ENCODE data around the gene ST7L.

Gene ST7L

DNA sequence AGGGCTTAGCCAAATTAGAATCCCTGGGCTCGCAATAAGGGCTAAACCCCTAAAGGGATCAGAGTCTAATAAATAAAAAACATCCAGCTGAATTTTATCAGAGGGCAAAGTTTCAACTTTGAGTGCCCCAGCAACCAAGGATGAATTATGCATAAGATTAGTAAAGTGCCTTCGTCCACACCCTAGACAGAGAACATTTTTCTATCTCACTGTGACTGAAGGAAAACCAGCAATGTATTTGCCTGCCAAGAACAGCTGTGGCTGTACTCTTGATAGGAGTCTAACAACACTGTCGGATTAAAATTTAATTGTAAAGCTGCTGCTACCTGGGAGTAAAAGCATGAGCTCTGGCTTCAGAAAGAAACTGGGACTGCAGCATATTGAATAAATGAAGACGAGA, 86.9 kb downstream of the ST7L start:
- no peak overlapping the region for H3K4me3 ChIP-seq (ENCODE audit: low read length)
- peaks cover 9% of the 10 kb centered on the region for H3K36me3 ChIP-seq (ENCODE audit: insufficient read depth, low read length)
- no peaks in the 10 kb centered on the region for H3K9me3 ChIP-seq (ENCODE audit: low read length)
- no peak overlapping the region for H2AFZ ChIP-seq (ENCODE audit: low read depth, low read length)
- H3K27me3 ChIP-seq (ENCODE audit: insufficient read depth, low read length) = no peaks in the 10 kb centered on the region
- peaks cover 13% of the 10 kb centered on the region for H3K4me1 ChIP-seq (ENCODE audit: insufficient read depth, low read length)

DNA sequence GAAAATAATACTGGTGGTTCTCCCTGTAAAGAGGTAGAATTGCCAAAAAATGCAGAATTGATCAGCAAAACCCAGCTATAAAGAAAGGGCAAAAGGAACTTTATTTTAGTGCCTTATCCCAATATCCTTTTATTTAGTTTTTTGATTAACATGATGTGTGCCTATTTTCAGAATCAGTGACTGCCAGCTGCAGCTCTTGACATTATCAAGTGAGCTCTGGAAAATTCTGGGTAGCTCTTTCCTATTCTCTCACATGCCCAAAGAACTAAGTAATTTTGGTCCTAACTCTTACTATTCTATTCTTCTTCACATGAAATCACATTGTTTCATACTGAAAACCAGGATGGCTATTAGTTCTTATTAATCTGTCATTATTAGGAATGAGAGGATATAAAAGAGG, 88.1 kb downstream of the ST7L start:
- no peak overlapping the region for H3K4me3 ChIP-seq (ENCODE audit: low read length)
- H3K4me1 ChIP-seq (ENCODE audit: insufficient read depth, low read length) = peaks cover 16% of the 10 kb centered on the region
- H3K27me3 ChIP-seq (ENCODE audit: insufficient read depth, low read length) = no peaks in the 10 kb centered on the region
- peaks cover 13% of the 10 kb centered on the region for H3K36me3 ChIP-seq (ENCODE audit: insufficient read depth, low read length)
- H3K9me3 ChIP-seq (ENCODE audit: low read length) = no peaks in the 10 kb centered on the region
- no peak overlapping the region for H2AFZ ChIP-seq (ENCODE audit: low read depth, low read length)

DNA sequence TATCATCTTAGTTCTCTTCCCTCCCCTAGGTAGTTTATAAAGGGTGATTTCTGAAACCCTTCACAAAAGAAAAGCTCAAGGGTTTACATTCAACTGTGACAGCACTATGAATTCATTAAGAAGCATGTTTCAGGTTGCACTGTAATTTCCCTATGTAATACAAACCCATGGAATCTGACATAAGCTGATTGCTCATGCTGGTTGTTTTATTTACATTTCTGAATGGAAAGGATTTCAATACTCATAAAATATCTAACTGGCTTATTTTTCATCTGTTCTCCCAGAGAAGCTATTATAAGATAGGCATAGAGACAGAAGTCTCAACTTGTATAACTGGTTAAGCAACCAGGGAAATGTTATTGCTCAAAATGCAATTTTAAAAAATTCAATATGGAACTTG, 89.6 kb downstream of the ST7L start:
- no peak overlapping the region for H2AFZ ChIP-seq (ENCODE audit: low read depth, low read length)
- peaks cover 9% of the 10 kb centered on the region for H3K36me3 ChIP-seq (ENCODE audit: insufficient read depth, low read length)

DNA sequence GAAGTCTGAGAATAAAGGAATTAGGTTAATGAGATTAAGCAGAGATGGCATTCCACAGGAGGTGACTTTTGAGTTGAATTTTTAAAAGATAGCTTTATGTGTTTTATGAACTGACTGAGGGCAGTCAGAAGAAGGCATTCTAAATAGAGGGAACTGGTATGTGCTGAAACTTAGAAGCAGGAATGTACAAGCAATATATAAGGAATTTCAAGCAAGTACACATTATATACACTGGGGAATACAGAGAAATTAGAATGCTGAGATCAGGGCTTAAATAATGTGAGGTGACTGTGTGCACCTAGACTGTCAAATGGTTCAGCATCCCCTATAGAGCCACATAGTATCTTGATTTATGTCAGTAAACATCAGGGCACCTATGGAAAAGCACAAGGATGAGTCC, 90.9 kb downstream of the ST7L start:
- peaks cover 28% of the 10 kb centered on the region for H3K4me1 ChIP-seq (ENCODE audit: insufficient read depth, low read length)
- H3K27me3 ChIP-seq (ENCODE audit: insufficient read depth, low read length) = no peaks in the 10 kb centered on the region
- H3K4me3 ChIP-seq (ENCODE audit: low read length) = no peak overlapping the region
- H2AFZ ChIP-seq (ENCODE audit: low read depth, low read length) = no peak overlapping the region
- no peaks in the 10 kb centered on the region for H3K9me3 ChIP-seq (ENCODE audit: low read length)
- peaks cover 9% of the 10 kb centered on the region for H3K36me3 ChIP-seq (ENCODE audit: insufficient read depth, low read length)

More for the DNA sequence above, 89.6 kb downstream of the ST7L start:
- Histone ChIP-seq H3K4me1 (ENCODE audit: insufficient read depth, low read length) (peaks cover 24% of the 10 kb centered on the region), H3K4me3 (ENCODE audit: low read length) (no peak overlapping the region), H3K9me3 (ENCODE audit: low read length) (no peaks in the 10 kb centered on the region), H3K27me3 (ENCODE audit: insufficient read depth, low read length) (no peaks in the 10 kb centered on the region)

DNA sequence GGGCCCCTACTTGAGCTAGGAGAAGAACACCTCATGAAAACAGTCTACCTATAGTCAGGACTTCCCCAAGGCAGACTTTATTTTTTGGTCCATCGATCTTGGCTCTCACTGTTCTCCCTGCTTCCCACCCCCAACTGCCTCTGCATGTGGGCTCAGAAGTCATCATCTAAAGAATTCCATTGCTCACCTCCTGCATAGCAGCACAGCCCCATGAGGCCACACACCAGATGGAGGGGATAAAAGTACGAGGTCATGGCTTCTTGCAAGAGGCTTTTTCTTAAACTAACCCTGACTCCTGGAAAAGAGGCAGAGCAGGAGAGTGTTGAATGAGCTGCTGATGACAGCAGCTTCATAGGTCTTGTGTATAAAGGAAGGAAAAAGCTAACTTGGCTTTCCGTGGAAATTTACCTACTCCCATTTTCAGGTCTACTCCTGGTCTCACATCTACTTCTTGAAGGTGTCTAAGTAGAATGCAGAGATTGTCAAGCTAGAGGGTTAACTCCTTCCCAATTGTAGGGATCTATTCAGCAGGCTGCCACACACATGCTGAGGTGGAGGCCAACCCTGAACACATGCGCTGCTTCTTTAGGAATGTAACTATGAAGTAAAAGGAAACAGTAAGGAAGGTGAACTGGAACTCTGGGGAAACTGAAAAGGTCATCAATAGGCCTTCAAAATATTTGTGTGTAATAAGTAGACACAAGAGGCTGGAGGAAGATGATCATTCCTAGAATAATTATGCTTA, 91.5 kb downstream of the ST7L start:
- no peaks in the 10 kb centered on the region for H3K9me3 ChIP-seq (ENCODE audit: low read length)
- no peaks in the 10 kb centered on the region for H3K27me3 ChIP-seq (ENCODE audit: insufficient read depth, low read length)
- H3K4me1 ChIP-seq (ENCODE audit: insufficient read depth, low read length) = peaks cover 32% of the 10 kb centered on the region
- no peak overlapping the region for H2AFZ ChIP-seq (ENCODE audit: low read depth, low read length)
- no peak overlapping the region for H3K4me3 ChIP-seq (ENCODE audit: low read length)
- H3K36me3 ChIP-seq (ENCODE audit: insufficient read depth, low read length) = peaks cover 9% of the 10 kb centered on the region

DNA sequence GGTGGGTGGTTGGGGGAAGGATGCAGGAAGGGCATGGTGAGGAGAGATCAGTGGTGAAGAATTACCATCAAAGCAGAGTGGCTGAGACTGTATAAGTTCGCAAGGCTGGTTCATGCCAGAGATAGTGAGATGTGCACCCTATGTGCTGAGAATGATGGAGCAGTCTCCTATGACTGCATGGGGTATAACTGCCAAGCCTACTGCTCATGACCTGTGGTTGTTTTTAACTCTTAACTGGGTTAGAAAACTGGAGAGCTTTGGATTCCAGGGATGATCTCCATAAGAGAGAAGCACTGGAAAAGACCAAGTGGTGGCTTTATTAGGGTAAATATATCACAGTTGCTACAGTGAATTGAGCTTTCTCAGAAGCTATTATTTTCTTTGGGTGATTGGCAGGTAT, 94.0 kb downstream of the ST7L start:
- H2AFZ ChIP-seq (ENCODE audit: low read depth, low read length) = no peak overlapping the region
- peaks cover 7% of the 10 kb centered on the region for H3K36me3 ChIP-seq (ENCODE audit: insufficient read depth, low read length)
- peaks cover 32% of the 10 kb centered on the region for H3K4me1 ChIP-seq (ENCODE audit: insufficient read depth, low read length)
- H3K4me3 ChIP-seq (ENCODE audit: low read length) = no peak overlapping the region
- no peaks in the 10 kb centered on the region for H3K9me3 ChIP-seq (ENCODE audit: low read length)
- no peaks in the 10 kb centered on the region for H3K27me3 ChIP-seq (ENCODE audit: insufficient read depth, low read length)

DNA sequence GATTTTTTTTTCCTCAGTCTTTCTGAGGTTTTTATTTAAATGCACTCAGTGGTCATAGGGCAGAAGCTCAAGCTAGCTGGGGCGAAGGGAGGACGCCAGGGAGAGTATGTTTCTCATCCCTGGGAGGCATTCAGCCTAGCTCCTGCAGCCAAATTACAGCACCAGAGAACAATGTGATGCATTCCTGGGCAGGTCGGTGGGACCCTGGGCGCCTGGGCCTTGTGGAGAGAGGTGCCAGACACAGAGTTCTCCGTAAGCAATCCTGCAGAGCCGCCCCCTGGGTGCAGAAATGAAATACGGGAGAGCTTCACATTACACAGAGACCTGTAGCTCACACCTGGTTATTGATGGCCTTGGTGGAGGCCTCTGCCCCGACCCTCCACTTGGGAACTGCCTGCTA, 94.7 kb downstream of the ST7L start:
- Histone ChIP-seq H2AFZ (ENCODE audit: low read depth, low read length) (no peak overlapping the region), H3K4me1 (ENCODE audit: insufficient read depth, low read length) (peaks cover 32% of the 10 kb centered on the region), H3K27me3 (ENCODE audit: insufficient read depth, low read length) (no peaks in the 10 kb centered on the region), H3K4me3 (ENCODE audit: low read length) (no peak overlapping the region), H3K9me3 (ENCODE audit: low read length) (no peaks in the 10 kb centered on the region), H3K36me3 (ENCODE audit: insufficient read depth, low read length) (peaks cover 7% of the 10 kb centered on the region)

DNA sequence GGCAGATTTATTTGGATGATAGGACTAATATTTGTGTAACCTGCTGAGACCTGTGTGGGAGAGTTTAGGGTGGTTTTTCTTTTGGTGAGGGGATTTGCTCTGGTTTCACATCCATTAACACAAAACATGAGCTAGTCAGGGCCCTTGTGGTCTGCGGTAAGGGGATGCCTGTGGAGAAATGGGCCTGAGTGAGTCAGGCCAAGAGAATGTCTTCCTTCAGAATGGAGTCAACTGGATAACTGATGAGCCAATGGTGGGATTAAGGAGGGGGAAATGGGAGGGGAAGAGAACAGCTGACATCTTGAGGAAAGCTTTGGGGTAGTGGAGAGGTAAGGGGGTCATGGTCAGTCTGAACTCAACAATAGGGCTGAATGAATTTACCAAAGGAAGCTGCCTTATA, 96.3 kb downstream of the ST7L start:
- H3K4me1 ChIP-seq (ENCODE audit: insufficient read depth, low read length) = peaks cover 24% of the 10 kb centered on the region
- H3K36me3 ChIP-seq (ENCODE audit: insufficient read depth, low read length) = peaks cover 4% of the 10 kb centered on the region
- no peak overlapping the region for H3K4me3 ChIP-seq (ENCODE audit: low read length)
- no peaks in the 10 kb centered on the region for H3K27me3 ChIP-seq (ENCODE audit: insufficient read depth, low read length)
- H3K9me3 ChIP-seq (ENCODE audit: low read length) = no peaks in the 10 kb centered on the region
- H2AFZ ChIP-seq (ENCODE audit: low read depth, low read length) = no peak overlapping the region

DNA sequence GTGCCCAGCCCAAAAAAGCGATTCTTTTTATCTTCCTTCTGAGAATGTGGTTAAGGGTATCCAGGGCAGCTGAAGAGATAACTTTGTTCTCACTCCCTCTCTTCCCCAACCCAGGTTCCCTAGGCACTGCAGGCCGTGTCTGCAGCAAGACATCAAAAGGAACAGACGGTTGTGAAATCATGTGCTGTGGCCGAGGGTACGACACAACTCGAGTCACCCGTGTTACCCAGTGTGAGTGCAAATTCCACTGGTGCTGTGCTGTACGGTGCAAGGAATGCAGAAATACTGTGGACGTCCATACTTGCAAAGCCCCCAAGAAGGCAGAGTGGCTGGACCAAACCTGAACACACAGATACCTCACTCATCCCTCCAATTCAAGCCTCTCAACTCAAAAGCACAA, 98.8 kb downstream of the ST7L start:
- H3K36me3 ChIP-seq (ENCODE audit: insufficient read depth, low read length) = no peaks in the 10 kb centered on the region
- H3K4me1 ChIP-seq (ENCODE audit: insufficient read depth, low read length) = peaks cover 22% of the 10 kb centered on the region
- no peak overlapping the region for H3K4me3 ChIP-seq (ENCODE audit: low read length)
- no peaks in the 10 kb centered on the region for H3K9me3 ChIP-seq (ENCODE audit: low read length)
- no peak overlapping the region for H2AFZ ChIP-seq (ENCODE audit: low read depth, low read length)
- no peaks in the 10 kb centered on the region for H3K27me3 ChIP-seq (ENCODE audit: insufficient read depth, low read length)

DNA sequence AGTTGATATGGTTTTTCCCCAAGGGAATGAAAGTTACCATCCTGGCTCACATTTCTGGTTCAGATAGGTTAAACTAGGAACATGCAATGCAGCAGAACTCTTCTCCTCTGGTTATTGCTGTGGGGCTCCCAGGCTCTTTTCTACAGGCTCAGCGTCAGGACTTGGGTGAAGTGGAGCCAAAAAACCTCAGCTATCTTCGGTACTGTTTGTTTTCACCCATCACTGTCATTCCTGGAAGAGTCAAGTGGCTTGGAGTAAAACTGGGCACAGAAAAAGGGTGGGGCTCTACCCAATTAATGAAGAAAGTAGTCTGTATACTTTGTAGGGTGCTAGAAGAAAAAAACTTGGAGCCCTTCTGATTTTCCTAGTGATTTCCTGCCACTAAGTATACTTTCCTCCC, 100.8 kb downstream of the ST7L start:
- no peaks in the 10 kb centered on the region for H3K27me3 ChIP-seq (ENCODE audit: insufficient read depth, low read length)
- no peak overlapping the region for H3K4me3 ChIP-seq (ENCODE audit: low read length)
- no peaks in the 10 kb centered on the region for H3K9me3 ChIP-seq (ENCODE audit: low read length)
- H3K4me1 ChIP-seq (ENCODE audit: insufficient read depth, low read length) = peaks cover 23% of the 10 kb centered on the region
- no peak overlapping the region for H2AFZ ChIP-seq (ENCODE audit: low read depth, low read length)
- H3K36me3 ChIP-seq (ENCODE audit: insufficient read depth, low read length) = no peaks in the 10 kb centered on the region

DNA sequence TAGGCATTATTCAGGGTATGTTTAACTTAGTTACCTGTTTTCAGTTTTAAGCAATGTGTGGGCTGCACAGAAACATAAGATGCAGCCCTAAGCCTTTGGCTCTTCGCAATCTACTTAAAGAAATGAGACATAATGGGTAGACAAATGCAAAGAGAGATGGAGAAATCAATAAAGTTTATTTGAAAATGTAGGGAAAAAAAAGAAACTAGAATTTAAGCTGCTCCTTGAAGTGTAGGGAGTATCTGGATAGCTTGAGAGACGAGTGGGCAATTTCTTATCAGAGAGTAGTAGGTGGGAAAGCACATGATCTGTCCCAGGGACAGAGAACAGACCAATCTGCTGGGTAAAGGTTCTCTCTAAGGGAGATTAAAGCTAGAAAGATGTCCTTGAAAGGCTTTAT, 101.3 kb downstream of the ST7L start:
- no peak overlapping the region for H3K4me3 ChIP-seq (ENCODE audit: low read length)
- no peak overlapping the region for H2AFZ ChIP-seq (ENCODE audit: low read depth, low read length)
- no peaks in the 10 kb centered on the region for H3K27me3 ChIP-seq (ENCODE audit: insufficient read depth, low read length)
- peaks cover 20% of the 10 kb centered on the region for H3K4me1 ChIP-seq (ENCODE audit: insufficient read depth, low read length)
- H3K9me3 ChIP-seq (ENCODE audit: low read length) = no peaks in the 10 kb centered on the region
- H3K36me3 ChIP-seq (ENCODE audit: insufficient read depth, low read length) = no peaks in the 10 kb centered on the region

DNA sequence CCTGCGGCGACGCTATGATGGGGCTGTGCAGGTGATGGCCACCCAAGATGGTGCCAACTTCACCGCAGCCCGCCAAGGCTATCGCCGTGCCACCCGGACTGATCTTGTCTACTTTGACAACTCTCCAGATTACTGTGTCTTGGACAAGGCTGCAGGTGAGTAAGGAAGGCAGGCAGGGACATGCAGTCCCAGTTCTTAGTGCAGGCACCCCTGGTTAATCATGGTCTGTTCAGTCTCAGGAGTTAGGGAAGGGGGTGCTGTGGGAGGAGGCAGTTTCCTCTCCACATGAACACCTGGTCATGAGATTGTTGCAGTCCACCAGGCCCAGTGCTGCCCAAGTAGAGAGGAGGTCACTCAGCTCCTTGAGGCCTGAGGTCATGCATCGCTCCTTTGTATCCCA, 101.7 kb downstream of the ST7L start:
- Histone ChIP-seq H2AFZ (ENCODE audit: low read depth, low read length) (no peak overlapping the region), H3K27me3 (ENCODE audit: insufficient read depth, low read length) (no peaks in the 10 kb centered on the region), H3K4me3 (ENCODE audit: low read length) (no peak overlapping the region), H3K9me3 (ENCODE audit: low read length) (no peaks in the 10 kb centered on the region), H3K4me1 (ENCODE audit: insufficient read depth, low read length) (peaks cover 18% of the 10 kb centered on the region), H3K36me3 (ENCODE audit: insufficient read depth, low read length) (no peaks in the 10 kb centered on the region)

DNA sequence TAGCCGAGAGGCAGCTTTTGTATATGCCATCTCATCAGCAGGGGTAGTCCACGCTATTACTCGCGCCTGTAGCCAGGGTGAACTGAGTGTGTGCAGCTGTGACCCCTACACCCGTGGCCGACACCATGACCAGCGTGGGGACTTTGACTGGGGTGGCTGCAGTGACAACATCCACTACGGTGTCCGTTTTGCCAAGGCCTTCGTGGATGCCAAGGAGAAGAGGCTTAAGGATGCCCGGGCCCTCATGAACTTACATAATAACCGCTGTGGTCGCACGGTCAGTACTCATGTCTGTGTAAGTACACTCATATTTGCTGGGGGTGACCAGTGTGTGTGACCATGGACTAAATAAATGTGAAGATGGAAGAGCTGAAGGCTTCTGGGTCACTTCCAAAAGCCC, 102.8 kb downstream of the ST7L start:
- H3K9me3 ChIP-seq (ENCODE audit: low read length) = no peaks in the 10 kb centered on the region
- no peak overlapping the region for H3K4me3 ChIP-seq (ENCODE audit: low read length)
- H3K4me1 ChIP-seq (ENCODE audit: insufficient read depth, low read length) = peaks cover 18% of the 10 kb centered on the region
- H3K36me3 ChIP-seq (ENCODE audit: insufficient read depth, low read length) = no peaks in the 10 kb centered on the region
- H3K27me3 ChIP-seq (ENCODE audit: insufficient read depth, low read length) = no peaks in the 10 kb centered on the region
- H2AFZ ChIP-seq (ENCODE audit: low read depth, low read length) = no peak overlapping the region
